Activated CD8-positive, alpha-beta memory T cell treated with anti-CD3 and anti-CD28 coated beads for 1 hour (primary cell): ENCODE results near the gene LRP1.

Source experiments
- DNase-seq, 2 donors: peaks; one replicate each; pipeline ENCODE4 v3.0.0-alpha.2; 2020; ENCODE audit warnings: low read depth in 1 of 2; ENCODE audit errors: extremely low read depth in 1 of 2

LRP1 gene

DNA sequence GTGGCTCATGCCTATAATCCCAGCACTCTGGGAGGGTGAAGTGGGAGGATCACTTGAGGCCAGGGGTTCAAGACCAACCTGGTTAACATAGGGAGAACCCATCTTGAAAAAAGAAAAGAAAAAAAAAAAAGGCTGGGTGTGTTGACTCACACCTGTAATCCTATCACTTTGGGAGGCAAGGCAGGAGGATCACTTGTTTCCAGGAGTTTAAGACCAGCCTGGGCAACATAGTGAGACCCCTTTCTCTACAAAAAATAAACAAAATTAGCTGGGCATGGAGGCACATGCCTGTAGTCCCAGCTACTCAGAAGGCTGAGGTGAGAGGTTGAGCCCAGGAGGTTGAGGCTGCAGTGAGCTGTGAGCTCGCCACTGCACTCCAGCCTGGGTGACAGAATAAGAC, 42.1 kb downstream of the LRP1 start:
- no peak for DNase-seq

DNA sequence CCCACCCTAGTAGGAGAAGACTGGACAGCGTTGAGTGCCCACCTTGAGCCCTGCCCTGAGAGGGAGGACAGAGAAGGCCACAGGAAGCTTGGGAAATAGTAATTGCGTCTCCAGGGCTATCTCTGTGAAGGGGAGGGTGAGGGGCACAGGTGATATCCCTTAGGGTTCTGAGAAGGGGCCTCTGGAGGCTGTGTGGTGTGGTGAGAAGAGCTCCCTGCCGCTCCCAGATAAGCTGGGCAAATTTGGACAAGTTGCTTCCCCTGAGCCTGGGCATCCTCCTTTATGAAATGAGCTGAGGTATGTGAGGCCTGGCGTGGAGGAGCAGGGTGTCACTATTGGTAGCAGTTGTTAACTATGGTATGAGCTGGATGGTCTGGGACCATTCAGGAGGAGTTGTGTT, 42.6 kb downstream of the LRP1 start:
- no peak for DNase-seq

DNA sequence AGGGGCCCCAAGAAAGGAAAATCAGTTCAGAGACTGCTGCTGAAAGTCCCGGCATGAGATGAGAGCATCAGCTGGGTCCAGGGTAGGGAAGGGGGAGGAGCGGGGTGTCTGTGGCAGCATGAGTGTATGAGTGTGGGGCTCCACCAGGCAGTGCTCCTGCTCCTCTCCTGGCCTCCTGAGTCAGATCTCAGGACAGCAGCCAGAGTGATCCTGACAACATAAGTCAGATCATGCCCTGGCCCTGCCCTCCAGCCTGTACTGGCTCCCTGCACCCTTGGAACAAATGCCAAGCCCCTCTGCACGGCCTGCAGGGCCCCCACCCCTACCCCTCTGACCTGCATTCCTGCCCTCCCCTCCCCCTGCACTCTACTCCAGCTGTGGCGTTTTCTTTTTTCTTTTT, 43.4 kb downstream of the LRP1 start:
- no peak for DNase-seq

DNA sequence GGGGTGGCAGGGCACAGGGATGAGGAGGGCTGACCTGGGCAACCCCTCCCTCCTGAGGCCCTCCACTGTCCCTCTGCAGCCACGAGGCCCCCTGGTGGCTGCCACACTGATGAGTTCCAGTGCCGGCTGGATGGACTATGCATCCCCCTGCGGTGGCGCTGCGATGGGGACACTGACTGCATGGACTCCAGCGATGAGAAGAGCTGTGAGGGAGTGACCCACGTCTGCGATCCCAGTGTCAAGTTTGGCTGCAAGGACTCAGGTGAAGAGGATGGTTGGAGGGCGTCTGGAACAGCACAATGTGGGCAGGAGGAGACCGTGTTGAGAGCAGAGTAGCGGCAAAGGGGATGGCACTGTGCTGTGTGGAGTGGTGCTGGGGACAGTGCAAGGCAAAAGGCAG, 44.8 kb downstream of the LRP1 start:
- no peak for DNase-seq

DNA sequence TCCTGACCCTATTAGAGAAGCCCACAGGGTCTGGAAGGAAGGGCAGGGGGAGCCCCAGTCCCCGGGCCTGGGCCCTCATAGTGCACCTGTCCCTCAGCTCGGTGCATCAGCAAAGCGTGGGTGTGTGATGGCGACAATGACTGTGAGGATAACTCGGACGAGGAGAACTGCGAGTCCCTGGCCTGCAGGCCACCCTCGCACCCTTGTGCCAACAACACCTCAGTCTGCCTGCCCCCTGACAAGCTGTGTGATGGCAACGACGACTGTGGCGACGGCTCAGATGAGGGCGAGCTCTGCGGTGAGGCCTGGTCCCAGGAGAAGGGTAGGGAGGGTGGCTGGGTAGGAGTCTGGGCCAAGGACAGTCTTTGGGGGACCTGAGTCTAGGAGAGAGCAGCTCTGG, 45.4 kb downstream of the LRP1 start:
- DNase-seq, result no peak

DNA sequence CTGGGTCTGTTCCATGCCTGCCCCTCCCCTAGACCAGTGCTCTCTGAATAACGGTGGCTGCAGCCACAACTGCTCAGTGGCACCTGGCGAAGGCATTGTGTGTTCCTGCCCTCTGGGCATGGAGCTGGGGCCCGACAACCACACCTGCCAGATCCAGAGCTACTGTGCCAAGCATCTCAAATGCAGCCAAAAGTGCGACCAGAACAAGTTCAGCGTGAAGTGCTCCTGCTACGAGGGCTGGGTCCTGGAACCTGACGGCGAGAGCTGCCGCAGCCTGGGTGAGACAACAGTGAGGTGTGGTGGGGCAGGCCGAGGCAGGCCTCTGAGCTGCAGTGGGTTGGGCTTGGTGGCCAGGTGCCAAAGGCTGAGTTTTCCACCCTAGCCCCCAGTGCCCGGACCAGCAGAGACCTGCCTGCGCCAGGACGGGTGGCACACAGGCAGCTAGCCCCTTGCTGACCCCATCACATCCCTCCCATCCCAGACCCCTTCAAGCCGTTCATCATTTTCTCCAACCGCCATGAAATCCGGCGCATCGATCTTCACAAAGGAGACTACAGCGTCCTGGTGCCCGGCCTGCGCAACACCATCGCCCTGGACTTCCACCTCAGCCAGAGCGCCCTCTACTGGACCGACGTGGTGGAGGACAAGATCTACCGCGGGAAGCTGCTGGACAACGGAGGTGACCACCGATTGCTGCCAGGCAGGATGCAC, 47.3 kb downstream of the LRP1 start:
- peak in 1 of 2 donors; percentile 11 for DNase-seq

DNA sequence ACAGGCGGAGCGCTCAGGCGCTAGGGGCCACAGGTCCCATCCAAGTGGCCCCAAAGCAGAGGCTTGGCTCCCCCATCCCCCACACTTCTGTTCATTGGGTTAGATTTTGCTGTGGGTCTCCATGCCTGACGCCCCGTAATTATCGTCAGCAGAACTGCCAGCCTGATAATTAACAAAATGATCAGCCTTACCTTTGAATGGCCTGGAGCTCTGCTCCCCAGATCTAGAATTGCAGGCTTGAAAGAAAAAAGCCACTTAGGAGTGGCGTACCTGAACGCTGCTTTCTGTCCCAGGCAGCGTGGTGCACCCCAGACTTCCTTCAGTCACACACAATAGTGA, 47.8 kb downstream of the LRP1 start:
- no peak for DNase-seq

DNA sequence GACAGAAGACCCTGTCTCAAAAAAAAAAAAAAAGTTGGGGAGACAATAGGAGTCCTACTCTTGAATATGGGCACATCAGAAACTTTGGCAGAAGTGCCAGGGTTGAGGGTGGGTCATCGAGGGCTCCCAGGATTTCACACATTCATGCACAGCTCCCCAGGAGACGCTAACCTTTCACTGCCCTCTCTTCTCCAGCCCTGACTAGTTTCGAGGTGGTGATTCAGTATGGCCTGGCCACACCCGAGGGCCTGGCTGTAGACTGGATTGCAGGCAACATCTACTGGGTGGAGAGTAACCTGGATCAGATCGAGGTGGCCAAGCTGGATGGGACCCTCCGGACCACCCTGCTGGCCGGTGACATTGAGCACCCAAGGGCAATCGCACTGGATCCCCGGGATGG, 48.6 kb downstream of the LRP1 start:
- DNase-seq, result no peak

DNA sequence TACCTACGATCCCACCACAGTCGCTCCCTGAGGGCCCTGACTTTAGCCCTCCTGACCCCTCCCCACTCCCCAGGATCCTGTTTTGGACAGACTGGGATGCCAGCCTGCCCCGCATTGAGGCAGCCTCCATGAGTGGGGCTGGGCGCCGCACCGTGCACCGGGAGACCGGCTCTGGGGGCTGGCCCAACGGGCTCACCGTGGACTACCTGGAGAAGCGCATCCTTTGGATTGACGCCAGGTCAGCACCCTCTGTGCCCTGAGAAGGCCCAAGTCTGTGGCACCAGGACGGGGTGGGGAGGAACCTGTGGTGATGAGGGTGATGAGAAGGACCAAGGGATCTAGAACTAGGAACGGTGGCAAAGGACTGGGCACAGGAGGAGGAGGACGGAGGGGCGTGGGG, 49.1 kb downstream of the LRP1 start:
- no peak for DNase-seq

DNA sequence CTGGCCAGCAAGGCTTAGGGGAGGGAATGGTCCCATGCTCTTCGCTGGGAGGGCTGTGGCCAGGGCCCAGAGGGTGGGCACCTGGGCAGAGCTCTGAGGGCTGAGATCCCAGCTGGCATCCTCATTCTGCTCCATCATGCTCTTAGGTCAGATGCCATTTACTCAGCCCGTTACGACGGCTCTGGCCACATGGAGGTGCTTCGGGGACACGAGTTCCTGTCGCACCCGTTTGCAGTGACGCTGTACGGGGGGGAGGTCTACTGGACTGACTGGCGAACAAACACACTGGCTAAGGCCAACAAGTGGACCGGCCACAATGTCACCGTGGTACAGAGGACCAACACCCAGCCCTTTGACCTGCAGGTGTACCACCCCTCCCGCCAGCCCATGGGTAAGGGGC, 49.9 kb downstream of the LRP1 start:
- DNase-seq, result no peak

DNA sequence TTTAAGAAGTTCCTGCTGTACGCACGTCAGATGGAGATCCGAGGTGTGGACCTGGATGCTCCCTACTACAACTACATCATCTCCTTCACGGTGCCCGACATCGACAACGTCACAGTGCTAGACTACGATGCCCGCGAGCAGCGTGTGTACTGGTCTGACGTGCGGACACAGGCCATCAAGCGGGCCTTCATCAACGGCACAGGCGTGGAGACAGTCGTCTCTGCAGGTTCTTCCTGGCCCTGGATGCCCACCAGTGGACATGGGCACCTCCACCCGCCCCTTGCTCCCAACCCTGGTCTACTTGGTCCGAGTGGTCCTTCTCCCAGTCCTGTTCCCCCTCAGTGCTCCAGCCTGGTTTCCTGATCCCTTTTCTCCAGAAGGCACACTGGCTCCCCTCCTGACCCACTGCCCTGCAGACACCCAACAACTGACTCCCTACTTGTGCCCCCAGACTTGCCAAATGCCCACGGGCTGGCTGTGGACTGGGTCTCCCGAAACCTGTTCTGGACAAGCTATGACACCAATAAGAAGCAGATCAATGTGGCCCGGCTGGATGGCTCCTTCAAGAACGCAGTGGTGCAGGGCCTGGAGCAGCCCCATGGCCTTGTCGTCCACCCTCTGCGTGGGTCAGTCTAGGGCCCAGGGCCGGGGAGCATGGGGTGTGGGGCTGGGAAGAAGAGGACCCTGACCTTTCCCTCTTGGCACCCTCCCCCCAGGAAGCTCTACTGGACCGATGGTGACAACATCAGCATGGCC, 51.2 kb downstream of the LRP1 start:
- no peak for DNase-seq

DNA sequence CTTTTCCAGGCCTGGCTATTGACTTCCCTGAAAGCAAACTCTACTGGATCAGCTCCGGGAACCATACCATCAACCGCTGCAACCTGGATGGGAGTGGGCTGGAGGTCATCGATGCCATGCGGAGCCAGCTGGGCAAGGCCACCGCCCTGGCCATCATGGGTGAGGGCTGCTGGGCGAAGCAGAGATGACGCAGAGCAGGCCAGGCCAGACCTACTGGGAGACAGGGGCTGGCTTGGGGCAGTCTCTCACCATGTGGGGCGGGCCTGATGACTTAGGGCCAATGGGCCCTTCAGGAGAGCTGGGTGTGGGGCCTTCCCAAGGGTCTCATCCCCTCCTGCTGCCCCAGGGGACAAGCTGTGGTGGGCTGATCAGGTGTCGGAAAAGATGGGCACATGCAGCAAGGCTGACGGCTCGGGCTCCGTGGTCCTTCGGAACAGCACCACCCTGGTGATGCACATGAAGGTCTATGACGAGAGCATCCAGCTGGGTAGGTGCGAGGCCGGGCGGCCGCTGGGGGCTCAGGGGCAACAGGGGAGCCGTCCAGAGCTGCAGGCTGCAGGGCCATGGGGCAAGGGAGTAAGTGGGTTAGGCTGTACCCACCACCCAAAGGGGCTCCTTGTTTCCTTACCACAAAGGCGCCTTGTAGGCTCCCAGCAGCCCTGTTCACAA, 52.2 kb downstream of the LRP1 start:
- no peak for DNase-seq

DNA sequence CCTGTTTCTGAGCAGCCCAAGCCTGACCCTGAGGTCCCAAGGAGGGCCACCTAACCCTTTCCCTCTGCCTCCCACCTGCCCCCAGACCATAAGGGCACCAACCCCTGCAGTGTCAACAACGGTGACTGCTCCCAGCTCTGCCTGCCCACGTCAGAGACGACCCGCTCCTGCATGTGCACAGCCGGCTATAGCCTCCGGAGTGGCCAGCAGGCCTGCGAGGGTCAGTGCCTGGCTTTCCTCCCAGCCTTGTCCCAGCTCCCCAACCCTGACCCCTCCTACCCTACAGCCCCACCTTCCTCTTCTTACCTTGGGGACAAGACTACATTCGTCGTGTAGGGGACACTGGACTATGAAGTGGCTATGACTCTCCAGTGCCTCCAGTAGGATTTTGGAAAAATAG, 52.8 kb downstream of the LRP1 start:
- no peak for DNase-seq

DNA sequence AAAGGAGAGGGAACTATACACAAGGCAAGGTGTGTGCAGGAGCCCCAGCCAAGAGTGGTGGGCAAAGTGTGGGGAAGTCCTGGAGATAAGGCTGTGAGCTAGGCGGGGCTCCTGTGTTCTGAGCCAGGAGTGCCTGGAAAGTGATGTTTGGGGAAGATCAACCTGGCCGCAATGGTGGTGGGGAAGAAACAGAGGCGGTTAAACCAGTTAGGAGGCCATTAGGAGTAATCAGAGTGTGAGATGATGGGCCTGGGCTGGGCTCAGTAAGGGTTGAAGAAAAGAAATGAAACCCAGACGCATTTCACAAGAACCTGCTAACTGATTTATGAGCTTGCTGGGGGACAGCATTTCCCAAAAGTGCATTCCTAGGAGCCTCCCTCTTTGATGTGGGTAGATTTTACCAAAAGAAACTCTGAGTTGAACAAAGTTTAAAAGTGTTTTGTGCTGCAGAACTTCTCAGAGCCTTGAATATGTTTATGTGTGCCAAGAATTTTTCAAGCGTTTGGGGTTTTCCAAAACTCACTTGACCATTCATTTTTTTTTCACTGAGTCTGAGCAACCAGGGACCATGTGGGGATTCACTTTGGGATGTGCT, 53.4 kb downstream of the LRP1 start:
- no peak for DNase-seq

DNA sequence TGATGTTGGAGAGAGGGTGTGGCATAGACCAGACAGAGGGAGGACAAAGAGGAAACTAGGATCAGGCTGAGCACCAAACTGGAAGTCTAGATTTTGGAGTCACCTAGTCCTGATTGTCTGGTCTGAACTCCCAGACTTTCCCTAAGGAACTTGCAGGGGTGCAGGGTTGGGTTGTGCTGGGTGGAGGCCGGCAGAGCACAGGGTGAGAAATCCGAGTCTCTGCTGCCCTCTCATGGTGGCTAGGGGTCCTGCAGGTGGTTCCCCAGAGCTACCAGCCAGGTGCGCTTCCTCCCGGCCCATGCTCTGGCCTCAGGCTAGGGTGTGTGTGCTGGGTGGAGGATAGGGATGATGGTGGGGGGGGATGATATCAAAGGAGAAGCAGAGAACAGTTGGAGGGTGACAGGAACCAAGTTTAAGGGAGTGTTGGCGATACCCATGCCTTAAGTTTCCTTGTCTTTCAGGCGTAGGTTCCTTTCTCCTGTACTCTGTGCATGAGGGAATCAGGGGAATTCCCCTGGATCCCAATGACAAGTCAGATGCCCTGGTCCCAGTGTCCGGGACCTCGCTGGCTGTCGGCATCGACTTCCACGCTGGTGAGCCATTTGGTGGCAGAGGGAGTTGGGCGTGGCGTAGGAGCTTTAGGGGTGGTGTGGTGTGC, 54.8 kb downstream of the LRP1 start:
- peak; percentile 41 to 62 for DNase-seq

DNA sequence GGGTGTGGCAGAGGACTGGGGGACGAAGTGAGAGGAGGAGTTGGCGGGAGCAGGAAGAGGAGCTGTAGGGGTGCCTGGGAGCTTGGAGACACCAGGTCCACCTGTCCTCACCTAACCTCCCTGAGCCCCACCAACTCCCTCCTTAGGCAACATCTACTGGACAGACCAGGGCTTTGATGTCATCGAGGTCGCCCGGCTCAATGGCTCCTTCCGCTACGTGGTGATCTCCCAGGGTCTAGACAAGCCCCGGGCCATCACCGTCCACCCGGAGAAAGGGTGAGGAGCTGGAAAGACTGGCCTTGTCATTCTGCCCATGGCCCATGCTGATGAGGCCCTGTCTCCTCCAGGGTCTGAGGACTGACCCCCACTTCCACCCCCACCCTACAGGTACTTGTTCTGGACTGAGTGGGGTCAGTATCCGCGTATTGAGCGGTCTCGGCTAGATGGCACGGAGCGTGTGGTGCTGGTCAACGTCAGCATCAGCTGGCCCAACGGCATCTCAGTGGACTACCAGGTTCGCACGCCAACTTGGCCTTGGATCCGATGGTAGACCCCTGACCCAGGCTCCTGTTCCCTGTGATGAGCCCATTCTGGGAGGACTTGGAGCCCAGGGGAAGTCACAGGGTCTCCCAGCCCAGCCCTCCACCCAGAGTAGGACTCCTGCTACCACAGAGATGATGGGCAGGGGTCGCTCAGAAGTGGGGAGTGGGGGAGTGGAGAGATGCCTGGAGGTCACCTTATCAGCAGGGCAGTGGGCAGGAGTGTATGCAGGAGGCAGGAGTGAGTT, 55.8 kb downstream of the LRP1 start:
- no peak for DNase-seq

DNA sequence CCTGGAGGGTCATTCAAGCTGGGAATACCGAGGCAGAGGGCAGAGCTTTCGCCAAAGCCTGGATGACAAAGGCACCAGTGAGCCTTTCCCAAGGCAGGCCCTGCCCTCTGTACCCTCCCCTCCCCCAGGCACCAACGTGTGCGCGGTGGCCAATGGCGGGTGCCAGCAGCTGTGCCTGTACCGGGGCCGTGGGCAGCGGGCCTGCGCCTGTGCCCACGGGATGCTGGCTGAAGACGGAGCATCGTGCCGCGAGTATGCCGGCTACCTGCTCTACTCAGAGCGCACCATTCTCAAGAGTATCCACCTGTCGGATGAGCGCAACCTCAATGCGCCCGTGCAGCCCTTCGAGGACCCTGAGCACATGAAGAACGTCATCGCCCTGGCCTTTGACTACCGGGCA, 57.1 kb downstream of the LRP1 start:
- no peak for DNase-seq

DNA sequence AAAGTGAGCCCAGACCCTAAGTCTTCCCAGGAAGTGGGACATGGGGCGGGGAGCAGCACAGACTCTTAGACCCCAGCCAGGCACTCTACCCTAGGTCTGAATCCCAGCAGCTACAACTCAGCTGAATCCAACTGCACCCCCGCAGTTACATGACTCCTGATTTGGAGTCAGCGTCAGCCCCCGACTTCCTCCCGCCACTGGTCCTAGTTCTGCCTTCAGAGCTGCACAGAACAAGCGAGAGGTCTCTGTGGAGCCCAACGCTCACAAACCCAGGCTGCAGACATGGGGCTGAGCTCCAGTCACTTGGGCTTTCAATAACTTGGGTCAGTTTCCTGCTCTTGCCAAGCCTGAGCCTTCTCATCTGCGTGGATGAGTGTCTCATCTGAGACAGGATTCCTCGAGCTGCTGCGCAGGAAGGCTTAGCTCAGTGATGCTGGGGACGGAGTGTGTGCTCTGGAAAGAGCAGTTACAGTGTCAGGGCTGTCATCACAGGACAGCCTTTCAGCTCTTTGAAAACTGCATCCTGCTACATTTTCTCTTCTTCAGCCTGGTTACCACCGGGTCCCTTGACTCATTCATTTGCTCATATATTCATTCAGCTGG, 57.7 kb downstream of the LRP1 start:
- DNase-seq, result no peak

DNA sequence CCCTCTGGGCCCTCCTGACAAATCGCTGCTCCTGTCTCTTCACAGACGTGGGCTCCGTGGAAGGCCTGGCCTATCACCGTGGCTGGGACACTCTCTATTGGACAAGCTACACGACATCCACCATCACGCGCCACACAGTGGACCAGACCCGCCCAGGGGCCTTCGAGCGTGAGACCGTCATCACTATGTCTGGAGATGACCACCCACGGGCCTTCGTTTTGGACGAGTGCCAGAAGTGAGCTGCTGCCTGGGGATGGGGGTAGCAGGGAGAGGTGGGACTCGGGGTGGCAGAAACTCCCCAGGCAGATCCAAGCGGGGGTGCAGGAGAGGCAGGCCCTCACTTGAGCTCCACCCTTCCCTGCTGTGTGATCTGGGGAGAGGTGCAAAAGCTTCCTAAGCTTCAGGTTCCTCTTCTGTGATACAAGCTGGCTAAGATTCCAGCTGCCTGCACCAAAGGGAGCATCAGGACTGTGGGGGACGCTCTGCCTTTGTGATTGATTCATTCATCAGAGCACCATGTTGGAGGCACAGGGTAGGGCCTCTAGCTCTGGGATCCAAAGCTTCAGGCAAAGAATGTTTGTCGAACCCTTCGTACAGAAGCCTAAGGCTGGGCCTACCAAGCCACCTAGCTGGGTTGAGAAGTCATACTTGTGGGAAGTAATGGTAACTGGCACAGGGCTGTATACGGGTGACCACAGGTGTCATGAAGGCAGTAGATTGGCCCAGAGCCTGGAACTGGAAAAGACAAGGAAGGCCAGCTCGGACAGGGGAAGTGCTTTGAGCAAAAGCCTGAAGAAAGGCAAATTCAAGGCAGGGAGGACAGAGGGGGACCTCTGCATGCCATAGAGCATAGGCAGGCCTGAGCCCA, 59.2 kb downstream of the LRP1 start:
- DNase-seq, result no peak
